HG03432 (cell line): ENCODE data around the gene SEPHS2.
"Not testable (repeated sequence)": the region's sequence is repeated elsewhere in the genome, so short reads cannot be mapped to it uniquely, and the experiment has no call there.

Source experiments
- ATAC-seq: cut with Tn5 transposase; IDR thresholded peaks from one replicate; pipeline ENCODE4 v1.9.1; 2021; ENCODE audit warnings: mild to moderate bottlenecking, moderate library complexity; ENCODE audit not compliant: unreplicated experiment

SEPHS2 gene

GRCh38 chr16:30445408-30446202 is at the start of gene SEPHS2:
TSS of gene SEPHS2 (minus strand) at chr16:30445874. CDS start at chr16:30445727, 147 bp downstream.
- ATAC-seq: peak; percentile 88

DNA sequence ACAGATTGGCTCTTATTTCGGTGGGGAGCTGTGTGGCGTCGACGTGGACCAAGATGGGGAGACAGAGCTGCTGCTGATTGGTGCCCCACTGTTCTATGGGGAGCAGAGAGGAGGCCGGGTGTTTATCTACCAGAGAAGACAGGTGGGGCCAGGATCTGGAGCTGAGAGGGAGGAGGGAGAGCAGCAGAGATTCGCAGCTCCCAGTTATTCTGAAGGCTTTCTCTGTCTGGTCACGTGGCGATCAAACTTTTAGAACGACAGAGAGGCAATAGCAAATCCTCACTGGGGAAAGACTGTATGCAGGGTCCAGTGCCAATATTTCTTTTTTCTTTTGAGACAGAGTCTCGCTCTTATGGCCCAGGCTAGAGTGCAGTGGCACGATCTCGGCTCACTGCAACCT is 49.0 kb upstream of the SEPHS2 start:
- ATAC-seq: no peak

DNA sequence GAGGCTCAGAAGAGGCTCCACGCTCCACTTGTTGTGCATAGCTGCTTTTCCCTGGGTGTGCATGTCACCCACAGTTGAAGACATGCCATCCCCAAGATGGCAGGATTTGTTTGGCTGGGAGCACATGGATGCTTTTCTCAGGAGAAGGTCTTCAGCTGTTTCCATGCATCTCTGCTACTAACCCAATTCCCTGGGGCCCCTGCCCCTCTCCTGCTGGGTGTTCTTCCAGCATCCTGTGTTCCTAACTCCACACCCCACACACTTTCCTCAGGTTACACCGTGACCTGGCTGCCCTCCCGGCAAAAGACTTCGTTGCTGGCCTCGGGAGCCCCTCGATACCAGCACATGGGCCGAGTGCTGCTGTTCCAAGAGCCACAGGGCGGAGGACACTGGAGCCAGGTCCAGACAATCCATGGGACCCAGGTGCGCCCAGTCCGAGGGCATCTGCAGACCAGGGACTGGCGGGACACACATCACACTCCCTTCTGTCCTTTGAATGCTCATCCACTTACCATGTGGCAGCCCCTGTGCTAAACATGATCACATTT is 48.3 kb upstream of the SEPHS2 start:
- no peak for ATAC-seq

- ATAC-seq: no peak
Observed at GRCh38 chr16:30491744-30492308, 46.2 kb upstream of the SEPHS2 start.

DNA sequence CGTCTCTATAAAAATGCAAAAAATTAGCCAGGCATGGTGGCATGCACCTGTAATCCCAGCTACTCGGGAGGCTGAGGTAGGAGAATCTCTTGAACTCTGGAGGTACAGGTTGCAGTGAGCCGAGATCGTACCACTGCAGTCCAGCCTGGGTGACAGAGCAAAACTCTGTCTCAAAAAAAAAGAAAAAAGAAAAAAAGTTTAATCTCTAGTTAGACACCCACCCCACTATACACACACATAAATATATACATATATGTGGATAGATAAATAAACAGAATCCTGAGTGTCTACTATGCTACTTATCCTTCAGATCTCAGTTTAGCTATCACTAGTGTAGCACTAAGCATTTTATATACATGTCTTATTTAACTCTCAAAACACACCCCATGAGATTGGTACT is 45.6 kb upstream of the SEPHS2 start:
- ATAC-seq: no peak

DNA sequence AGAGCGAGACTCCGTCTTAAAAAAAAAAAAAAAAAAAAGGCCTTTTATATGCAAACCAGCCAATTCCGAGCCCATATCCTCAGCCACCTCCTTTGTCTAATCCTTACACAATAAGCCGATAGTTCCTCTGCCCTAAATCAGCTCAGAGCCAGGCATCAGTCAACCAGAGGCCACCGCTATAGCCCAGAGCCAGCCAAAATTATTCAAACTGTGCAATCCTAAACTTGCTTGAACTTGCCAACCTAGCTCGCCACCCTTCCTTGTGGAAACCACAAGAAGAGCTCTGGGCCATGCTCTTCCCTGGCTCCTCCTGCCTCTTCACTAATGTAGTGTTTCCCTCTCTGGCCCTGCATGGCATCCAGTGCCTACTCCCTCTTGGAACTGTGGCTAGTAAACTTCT is 44.5 kb upstream of the SEPHS2 start:
- ATAC-seq: no peak

- no peak for ATAC-seq
Observed at GRCh38 chr16:30488764-30489605, 43.3 kb upstream of the SEPHS2 start.

GRCh38 chr16:30485818-30486436 is 40.3 kb upstream of the SEPHS2 start:
- ATAC-seq: no peak

DNA sequence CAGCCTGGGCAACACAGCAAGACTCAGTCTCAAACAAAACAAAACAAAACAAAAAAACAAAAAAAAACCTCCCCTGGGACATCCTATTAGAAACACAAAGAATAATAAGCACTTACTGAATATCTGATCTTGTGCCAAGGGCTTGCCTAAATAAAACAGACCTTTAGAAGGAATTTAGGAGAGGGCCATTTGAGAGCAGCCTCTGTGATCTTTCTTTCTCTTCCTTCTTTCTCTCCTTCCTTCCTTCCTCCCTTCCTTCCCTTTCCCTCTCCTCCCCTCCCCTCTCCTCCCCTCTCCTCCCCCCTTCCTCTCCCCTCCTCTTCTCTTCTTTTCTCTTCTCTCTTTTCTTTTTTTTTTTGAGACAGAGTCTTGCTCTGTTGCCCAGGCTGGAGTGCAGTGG is 39.2 kb upstream of the SEPHS2 start:
- ATAC-seq: no peak

GRCh38 chr16:30482366-30482765 is 36.7 kb upstream of the SEPHS2 start:
- no peak for ATAC-seq

DNA sequence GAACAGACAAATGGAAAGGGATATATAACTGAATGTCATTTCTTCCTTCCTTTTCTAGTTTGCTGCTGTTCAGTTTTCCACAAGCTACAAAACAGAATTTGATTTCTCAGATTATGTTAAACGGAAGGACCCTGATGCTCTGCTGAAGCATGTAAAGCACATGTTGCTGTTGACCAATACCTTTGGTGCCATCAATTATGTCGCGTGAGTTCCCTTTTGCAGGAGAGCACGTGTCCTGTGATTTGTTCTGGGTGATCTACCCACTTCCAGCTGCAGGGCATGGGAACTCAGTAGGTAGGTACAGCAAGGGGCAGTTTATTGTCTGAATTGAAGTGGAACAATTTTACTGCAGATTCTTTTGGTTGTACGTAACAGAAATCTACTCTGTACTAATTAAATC is 35.7 kb upstream of the SEPHS2 start:
- no peak for ATAC-seq

DNA sequence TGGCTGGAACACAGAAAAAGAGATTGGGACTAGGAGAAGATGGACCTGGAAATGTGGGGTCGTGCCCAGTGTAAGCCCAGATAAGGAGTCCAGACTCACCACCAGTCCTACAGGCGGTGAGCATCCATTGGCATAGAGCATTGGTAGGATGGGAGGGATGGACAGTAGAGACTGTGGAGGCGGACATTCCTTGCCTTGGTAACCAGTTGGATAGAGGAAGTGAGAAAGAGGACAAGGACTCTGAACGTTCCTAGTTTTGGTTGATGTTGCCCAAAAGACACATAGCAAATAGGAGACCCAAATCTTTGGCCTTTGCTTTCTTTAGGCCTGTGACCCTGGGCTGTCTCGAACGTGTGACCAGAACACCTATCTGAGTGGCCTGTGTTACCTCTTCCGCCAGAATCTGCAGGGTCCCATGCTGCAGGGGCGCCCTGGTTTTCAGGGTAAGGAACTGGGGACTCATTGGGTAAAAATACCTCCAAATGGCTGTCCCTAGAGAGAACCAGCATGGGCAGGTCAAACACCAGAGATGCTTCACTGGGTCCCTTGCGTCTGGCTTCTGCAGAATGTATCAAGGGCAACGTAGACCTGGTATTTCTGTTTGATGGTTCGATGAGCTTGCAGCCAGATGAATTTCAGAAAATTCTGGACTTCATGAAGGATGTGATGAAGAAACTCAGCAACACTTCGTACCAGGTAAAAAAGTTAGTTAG is 33.2 kb upstream of the SEPHS2 start:
- ATAC-seq: no peak

- ATAC-seq: not testable (repeated sequence)
Observed at GRCh38 chr16:30477773-30478172, 32.1 kb upstream of the SEPHS2 start.

- no peak for ATAC-seq
Observed at GRCh38 chr16:30476991-30477390, 31.3 kb upstream of the SEPHS2 start.

GRCh38 chr16:30474684-30475083 is 29.0 kb upstream of the SEPHS2 start:
- no peak for ATAC-seq

- no peak for ATAC-seq
Observed at GRCh38 chr16:30474074-30474452, 28.4 kb upstream of the SEPHS2 start.

GRCh38 chr16:30473231-30474073 is 27.8 kb upstream of the SEPHS2 start:
- peak; percentile 35 for ATAC-seq

DNA sequence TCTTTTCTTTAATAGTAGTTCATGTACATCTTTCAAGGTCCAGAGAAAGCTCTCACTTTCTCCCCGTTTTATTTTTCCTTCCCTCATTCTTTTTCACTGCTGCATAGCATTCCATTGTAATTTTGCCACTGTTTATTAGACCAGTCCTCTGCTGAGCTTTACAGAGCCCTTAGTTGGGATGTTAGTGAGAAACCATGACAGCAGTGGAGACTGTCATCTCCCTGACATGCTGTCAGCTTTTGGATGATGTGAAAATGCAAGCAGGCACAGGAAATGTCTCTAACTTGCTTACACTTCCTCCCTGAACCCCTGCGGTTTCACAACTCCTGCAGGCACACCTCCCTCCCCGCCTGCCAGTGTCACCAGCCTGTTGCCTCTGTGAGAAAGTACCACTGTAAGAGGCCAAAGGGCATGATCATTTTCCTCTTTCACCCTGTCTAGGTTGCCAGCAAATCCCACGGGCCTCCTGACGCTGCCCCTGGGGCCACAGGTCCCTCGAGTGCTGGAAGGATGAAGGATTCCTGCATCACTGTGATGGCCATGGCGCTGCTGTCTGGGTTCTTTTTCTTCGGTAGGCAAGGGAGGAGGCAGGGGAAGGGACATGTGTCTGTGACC is 26.8 kb upstream of the SEPHS2 start, which contains the start of gene ITGAL:
TSS of gene ITGAL (plus strand) at position 415 of the 615 bp plus-strand sequence. CDS start at position 511, 96 bp downstream.
- peak; percentile 50 for ATAC-seq

DNA sequence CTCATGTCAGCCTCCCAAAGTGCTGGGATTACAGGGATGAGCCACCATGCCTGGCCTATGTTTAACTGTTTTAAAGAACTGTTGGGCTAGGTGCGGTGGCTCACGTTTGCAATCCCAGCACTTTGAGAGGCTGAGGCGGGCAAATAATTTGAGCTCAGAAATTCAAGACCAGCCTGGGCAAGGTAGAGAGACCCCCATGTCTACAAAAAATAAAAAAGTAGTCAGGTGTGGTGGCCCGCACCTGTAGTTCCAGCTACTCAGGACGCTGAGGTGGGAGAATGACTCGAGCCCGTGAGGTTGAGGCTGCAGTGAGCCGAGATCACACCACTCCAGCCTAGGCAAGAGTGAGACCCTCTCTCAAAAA is 24.9 kb upstream of the SEPHS2 start:
- ATAC-seq: no peak
